H1 (cell line): ENCODE results near the gene UHRF2. TPM values are rescaled to one million over a fixed set of nuclear protein-coding genes. Genes with fewer than 3 reads are reported as not detected.

Source experiments
- ATF2 ChIP-seq: IDR thresholded peaks from 2 replicates; pipeline ENCODE4 v1.6.1; 2012; ENCODE audit warnings: low read length, inconsistent platforms
- CBX8 ChIP-seq: fragments of 300-800, 300-1000 bp; sonication (generic); IDR thresholded peaks from 2 replicates; pipeline ENCODE4 v1.7.1; 2016; ENCODE audit warnings: low read depth, low read length, borderline replicate concordance
- GABPA ChIP-seq: IDR thresholded peaks from 2 replicates; pipeline ENCODE4 v1.6.1; 2011; ENCODE audit warnings: mild to moderate bottlenecking, low read length, moderate library complexity, borderline replicate concordance; ENCODE audit not compliant: insufficient read depth
- MAX ChIP-seq: IDR thresholded peaks from 2 replicates; pipeline ENCODE4 v1.6.1; 2012; ENCODE audit warnings: inconsistent platforms
- RFX5 ChIP-seq: IDR thresholded peaks from 2 replicates; pipeline ENCODE4 v1.6.1; 2011; ENCODE audit warnings: low read depth, low read length, improper control_type of control experiment, borderline replicate concordance
- polyA plus RNA-seq, 7 experiments: library from polyadenylated mRNA; depleted of rRNA in 3 of 7; stranded (reverse) in 5 of 7; unstranded in 2 of 7; fragments of >200 nt in 5 of 7; fragments of 200-250 nt in 2 of 7; gene quantifications; 1 replicate in 5 of 7; 2 replicates in 1 of 7; 4 replicates in 1 of 7; pipeline versions ENCODE4 v1.2.1 to v1.2.3, GENCODE V29; 2011 to 2013; ENCODE audit warnings: missing spikeins in 2 of 7, mixed read lengths in 2 of 7
- total RNA-seq: library from RNA; stranded (reverse); fragmentation: NEBNext Ultra II Directional; extraction: Animal tissue kit (Norgen Biotek cat#: 25700); gene quantifications from 2 replicates; pipeline ENCODE4 v1.2.1, GENCODE V29; 2021

UHRF2 gene
- total and polyA plus RNA-seq, 2 of the 8 experiments (the other 6 are each of a cell fraction or from before 2014, with no cell fraction given) = 31.8 to 48.0 TPM

GRCh38 chr9:6399071-6399470, 13.9 kb upstream of the UHRF2 start (continued):
- TF ChIP-seq GABPA (no peak), RFX5 (no peak), CBX8 (no peak), ATF2 (no peak), MAX (no peak)
- TF ChIP-seq, all 59 proteins: peak for 0
